GM23338 (cell line): Measurements from ENCODE around the gene GNB2.

Source experiments
- CREB1 ChIP-seq: fragments of 250-450 bp; sonication (Bioruptor Pico); IDR thresholded peaks from 2 replicates; pipeline ENCODE4 v1.5.0; 2020; ENCODE audit warnings: low read depth, mild to moderate bottlenecking, moderate library complexity
- EZH2 ChIP-seq: fragments of 200-600 bp; sonication (generic); IDR thresholded peaks from one replicate; pipeline ENCODE4 v1.8.0; 2017; ENCODE audit warnings: antibody characterized with exemption, mild to moderate bottlenecking, low read depth; ENCODE audit not compliant: unreplicated experiment
- EZH2phosphoT487 ChIP-seq: fragments of 200-600 bp; sonication (generic); IDR thresholded peaks from one replicate; pipeline ENCODE4 v1.8.1; 2018; ENCODE audit warnings: antibody characterized with exemption; ENCODE audit not compliant: unreplicated experiment
- JUNB ChIP-seq: IDR thresholded peaks from one replicate; pipeline ENCODE4 v1.6.1; 2016; ENCODE audit warnings: antibody characterized with exemption; ENCODE audit not compliant: unreplicated experiment
- NANOG ChIP-seq: IDR thresholded peaks from 2 replicates; pipeline ENCODE4 v1.6.1; 2016; ENCODE audit warnings: antibody characterized with exemption, borderline replicate concordance
- POLR2AphosphoS5 ChIP-seq: IDR thresholded peaks from 2 replicates; pipeline ENCODE4 v1.6.1; 2016; ENCODE audit warnings: antibody characterized with exemption, low read depth
- ZNF114 ChIP-seq: fragments of 250-450 bp; sonication (Bioruptor Pico); IDR thresholded peaks from 2 replicates; pipeline ENCODE4 v1.5.0; 2020; ENCODE audit warnings: mild to moderate bottlenecking, moderate library complexity
- TF ChIP-seq, protein P1 (sequence below): IDR thresholded peaks from one replicate; pipeline ENCODE4 v1.6.1; 2018; ENCODE audit warnings: antibody characterized with exemption; ENCODE audit not compliant: unreplicated experiment
- TF ChIP-seq, protein P2 (sequence below), 2 experiments: fragments of 200-600 bp in 1 of 2; sonication (generic) in 1 of 2; conservative IDR thresholded peaks; 2 replicates each; pipeline versions ENCODE4 v1.5.1 to v1.6.1; 2016 to 2017; ENCODE audit warnings: antibody characterized with exemption in 2 of 2, low read depth in 2 of 2, mild to moderate bottlenecking in 2 of 2, moderate library complexity in 1 of 2
- TF ChIP-seq, protein P3 (sequence below): fragments of 250-450 bp; sonication (Bioruptor Pico); IDR thresholded peaks from 2 replicates; pipeline ENCODE4 v1.5.0; 2020; ENCODE audit warnings: mild to moderate bottlenecking, moderate library complexity

DNA sequence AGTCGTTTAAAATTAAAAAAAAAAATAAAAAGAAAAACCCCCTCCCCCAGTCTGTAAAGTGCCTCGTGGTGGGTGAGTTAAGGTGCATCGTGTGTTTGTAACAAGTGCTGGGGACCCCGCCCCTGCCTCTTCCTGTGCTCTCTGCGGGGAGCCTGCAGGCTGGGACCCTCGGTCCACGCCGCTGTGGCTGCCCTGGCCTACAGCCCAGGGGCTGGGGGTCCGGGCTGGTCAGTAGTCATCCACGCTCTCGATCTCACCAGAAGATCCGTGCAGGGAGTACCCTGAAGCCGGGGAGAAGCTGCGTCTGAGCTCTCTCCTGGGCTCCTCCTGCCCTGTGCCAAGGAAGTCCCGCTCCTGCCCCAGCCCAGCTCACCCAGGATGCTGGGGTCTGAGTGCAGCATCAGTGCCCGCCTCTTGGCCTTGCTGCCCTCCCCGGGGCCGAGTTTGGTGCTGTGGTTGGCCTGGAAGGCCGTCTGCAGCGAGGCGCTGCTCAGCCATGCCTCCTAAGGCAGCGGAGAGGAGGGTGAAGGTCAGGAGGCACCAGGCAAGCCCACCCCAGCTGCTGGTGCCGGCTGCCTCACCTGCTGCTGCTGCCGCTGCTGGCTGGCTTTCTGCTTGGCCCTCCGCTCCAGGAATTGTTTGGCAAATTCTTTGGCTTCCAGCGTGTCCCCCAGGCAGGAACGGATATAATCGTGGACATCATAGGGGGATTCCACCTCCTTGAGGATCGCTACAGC, 8.1 kb downstream of the GNB2 start:
- TF ChIP-seq, protein P1, sequence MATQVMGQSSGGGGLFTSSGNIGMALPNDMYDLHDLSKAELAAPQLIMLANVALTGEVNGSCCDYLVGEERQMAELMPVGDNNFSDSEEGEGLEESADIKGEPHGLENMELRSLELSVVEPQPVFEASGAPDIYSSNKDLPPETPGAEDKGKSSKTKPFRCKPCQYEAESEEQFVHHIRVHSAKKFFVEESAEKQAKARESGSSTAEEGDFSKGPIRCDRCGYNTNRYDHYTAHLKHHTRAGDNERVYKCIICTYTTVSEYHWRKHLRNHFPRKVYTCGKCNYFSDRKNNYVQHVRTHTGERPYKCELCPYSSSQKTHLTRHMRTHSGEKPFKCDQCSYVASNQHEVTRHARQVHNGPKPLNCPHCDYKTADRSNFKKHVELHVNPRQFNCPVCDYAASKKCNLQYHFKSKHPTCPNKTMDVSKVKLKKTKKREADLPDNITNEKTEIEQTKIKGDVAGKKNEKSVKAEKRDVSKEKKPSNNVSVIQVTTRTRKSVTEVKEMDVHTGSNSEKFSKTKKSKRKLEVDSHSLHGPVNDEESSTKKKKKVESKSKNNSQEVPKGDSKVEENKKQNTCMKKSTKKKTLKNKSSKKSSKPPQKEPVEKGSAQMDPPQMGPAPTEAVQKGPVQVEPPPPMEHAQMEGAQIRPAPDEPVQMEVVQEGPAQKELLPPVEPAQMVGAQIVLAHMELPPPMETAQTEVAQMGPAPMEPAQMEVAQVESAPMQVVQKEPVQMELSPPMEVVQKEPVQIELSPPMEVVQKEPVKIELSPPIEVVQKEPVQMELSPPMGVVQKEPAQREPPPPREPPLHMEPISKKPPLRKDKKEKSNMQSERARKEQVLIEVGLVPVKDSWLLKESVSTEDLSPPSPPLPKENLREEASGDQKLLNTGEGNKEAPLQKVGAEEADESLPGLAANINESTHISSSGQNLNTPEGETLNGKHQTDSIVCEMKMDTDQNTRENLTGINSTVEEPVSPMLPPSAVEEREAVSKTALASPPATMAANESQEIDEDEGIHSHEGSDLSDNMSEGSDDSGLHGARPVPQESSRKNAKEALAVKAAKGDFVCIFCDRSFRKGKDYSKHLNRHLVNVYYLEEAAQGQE, result no peak
- TF ChIP-seq, protein P2, sequence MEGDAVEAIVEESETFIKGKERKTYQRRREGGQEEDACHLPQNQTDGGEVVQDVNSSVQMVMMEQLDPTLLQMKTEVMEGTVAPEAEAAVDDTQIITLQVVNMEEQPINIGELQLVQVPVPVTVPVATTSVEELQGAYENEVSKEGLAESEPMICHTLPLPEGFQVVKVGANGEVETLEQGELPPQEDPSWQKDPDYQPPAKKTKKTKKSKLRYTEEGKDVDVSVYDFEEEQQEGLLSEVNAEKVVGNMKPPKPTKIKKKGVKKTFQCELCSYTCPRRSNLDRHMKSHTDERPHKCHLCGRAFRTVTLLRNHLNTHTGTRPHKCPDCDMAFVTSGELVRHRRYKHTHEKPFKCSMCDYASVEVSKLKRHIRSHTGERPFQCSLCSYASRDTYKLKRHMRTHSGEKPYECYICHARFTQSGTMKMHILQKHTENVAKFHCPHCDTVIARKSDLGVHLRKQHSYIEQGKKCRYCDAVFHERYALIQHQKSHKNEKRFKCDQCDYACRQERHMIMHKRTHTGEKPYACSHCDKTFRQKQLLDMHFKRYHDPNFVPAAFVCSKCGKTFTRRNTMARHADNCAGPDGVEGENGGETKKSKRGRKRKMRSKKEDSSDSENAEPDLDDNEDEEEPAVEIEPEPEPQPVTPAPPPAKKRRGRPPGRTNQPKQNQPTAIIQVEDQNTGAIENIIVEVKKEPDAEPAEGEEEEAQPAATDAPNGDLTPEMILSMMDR (conservative IDR thresholded peaks at IDR 0.05; ENCODE audit: low read depth in 2 of 2), result no peak
- TF ChIP-seq EZH2 (no peak), EZH2phosphoT487 (no peak), POLR2AphosphoS5 (no peak), ZNF114 (CRISPR knock-in tag) (no peak), JUNB (no peak), NANOG (no peak), CREB1 (CRISPR knock-in tag) (no peak)
- TF ChIP-seq, protein P3, sequence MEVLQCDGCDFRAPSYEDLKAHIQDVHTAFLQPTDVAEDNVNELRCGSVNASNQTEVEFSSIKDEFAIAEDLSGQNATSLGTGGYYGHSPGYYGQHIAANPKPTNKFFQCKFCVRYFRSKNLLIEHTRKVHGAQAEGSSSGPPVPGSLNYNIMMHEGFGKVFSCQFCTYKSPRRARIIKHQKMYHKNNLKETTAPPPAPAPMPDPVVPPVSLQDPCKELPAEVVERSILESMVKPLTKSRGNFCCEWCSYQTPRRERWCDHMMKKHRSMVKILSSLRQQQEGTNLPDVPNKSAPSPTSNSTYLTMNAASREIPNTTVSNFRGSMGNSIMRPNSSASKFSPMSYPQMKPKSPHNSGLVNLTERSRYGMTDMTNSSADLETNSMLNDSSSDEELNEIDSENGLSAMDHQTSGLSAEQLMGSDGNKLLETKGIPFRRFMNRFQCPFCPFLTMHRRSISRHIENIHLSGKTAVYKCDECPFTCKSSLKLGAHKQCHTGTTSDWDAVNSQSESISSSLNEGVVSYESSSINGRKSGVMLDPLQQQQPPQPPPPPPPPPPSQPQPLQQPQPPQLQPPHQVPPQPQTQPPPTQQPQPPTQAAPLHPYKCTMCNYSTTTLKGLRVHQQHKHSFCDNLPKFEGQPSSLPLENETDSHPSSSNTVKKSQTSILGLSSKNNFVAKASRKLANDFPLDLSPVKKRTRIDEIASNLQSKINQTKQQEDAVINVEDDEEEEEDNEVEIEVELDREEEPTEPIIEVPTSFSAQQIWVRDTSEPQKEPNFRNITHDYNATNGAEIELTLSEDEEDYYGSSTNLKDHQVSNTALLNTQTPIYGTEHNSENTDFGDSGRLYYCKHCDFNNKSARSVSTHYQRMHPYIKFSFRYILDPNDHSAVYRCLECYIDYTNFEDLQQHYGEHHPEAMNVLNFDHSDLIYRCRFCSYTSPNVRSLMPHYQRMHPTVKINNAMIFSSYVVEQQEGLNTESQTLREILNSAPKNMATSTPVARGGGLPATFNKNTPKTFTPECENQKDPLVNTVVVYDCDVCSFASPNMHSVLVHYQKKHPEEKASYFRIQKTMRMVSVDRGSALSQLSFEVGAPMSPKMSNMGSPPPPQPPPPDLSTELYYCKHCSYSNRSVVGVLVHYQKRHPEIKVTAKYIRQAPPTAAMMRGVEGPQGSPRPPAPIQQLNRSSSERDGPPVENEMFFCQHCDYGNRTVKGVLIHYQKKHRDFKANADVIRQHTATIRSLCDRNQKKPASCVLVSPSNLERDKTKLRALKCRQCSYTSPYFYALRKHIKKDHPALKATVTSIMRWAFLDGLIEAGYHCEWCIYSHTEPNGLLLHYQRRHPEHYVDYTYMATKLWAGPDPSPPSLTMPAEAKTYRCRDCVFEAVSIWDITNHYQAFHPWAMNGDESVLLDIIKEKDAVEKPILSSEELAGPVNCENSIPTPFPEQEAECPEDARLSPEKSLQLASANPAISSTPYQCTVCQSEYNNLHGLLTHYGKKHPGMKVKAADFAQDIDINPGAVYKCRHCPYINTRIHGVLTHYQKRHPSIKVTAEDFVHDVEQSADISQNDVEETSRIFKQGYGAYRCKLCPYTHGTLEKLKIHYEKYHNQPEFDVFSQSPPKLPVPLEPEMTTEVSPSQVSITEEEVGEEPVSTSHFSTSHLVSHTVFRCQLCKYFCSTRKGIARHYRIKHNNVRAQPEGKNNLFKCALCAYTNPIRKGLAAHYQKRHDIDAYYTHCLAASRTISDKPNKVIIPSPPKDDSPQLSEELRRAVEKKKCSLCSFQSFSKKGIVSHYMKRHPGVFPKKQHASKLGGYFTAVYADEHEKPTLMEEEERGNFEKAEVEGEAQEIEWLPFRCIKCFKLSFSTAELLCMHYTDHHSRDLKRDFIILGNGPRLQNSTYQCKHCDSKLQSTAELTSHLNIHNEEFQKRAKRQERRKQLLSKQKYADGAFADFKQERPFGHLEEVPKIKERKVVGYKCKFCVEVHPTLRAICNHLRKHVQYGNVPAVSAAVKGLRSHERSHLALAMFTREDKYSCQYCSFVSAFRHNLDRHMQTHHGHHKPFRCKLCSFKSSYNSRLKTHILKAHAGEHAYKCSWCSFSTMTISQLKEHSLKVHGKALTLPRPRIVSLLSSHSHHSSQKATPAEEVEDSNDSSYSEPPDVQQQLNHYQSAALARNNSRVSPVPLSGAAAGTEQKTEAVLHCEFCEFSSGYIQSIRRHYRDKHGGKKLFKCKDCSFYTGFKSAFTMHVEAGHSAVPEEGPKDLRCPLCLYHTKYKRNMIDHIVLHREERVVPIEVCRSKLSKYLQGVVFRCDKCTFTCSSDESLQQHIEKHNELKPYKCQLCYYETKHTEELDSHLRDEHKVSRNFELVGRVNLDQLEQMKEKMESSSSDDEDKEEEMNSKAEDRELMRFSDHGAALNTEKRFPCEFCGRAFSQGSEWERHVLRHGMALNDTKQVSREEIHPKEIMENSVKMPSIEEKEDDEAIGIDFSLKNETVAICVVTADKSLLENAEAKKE, result no peak
